Vagina (tissue), 2 donors: ENCODE measurements around the gene CCBE1.

Source experiments
- POLR2AphosphoS5 ChIP-seq, 2 donors: sonication (generic); formaldehyde crosslinking; IDR thresholded peaks; one replicate each; pipeline ENCODE4 v1.9.0; 2017; ENCODE audit warnings: antibody characterized with exemption in 2 of 2, mild to moderate bottlenecking in 2 of 2, low read depth in 1 of 2; ENCODE audit not compliant: insufficient read depth in 1 of 2
- TF ChIP-seq, protein P1 (sequence below), 3 experiments: fragments of 450-650 bp in 2 of 3; fragments of 200-600 bp in 1 of 3; sonication (generic) in 1 of 3; IDR thresholded peaks; one replicate each; pipeline ENCODE4 v1.5.1; 2017 to 2019; ENCODE audit warnings: antibody characterized with exemption in 3 of 3, mild to moderate bottlenecking in 2 of 3, moderate library complexity in 2 of 3

DNA sequence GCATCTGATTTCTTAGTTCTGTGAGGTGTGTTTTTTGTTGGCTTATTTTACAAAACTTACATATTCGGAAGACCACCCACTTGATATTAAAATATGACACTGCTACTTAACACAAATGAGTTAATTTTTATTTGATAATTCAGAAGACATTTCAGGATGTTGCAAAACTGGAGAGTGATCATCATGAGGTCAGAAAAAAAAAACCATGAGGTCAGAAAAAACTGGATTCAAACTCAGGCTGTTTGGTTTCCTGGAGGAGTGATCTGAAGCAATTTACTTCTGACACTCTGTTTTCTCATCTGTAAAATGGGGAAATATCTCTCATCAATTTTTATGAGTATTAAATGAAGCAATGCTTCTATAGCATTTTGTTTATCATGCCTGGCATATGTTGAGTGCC, 1.8 kb upstream of the CCBE1 start:
- TF ChIP-seq, protein P1, sequence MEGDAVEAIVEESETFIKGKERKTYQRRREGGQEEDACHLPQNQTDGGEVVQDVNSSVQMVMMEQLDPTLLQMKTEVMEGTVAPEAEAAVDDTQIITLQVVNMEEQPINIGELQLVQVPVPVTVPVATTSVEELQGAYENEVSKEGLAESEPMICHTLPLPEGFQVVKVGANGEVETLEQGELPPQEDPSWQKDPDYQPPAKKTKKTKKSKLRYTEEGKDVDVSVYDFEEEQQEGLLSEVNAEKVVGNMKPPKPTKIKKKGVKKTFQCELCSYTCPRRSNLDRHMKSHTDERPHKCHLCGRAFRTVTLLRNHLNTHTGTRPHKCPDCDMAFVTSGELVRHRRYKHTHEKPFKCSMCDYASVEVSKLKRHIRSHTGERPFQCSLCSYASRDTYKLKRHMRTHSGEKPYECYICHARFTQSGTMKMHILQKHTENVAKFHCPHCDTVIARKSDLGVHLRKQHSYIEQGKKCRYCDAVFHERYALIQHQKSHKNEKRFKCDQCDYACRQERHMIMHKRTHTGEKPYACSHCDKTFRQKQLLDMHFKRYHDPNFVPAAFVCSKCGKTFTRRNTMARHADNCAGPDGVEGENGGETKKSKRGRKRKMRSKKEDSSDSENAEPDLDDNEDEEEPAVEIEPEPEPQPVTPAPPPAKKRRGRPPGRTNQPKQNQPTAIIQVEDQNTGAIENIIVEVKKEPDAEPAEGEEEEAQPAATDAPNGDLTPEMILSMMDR (IDR thresholded peaks at IDR 0.05) = no peak
- no peak for TF ChIP-seq POLR2AphosphoS5 (IDR thresholded peaks at IDR 0.05; ENCODE audit: insufficient read depth in 1 of 2, low read depth in 1 of 2)
